ENCODE measurements around the gene ATP2A1.

GRCh38 chr16:28946681-28947080, 68.4 kb downstream of the ATP2A1 start:
- TF ChIP-seq EZH2 (IDR thresholded peaks at IDR 0.05; ENCODE audit: borderline replicate concordance, low read depth, low read length, poor library complexity, severe bottlenecking) (no peak), CTCF (conservative IDR thresholded peaks at IDR 0.05; ENCODE audit: low read depth, low read length) (no peak)

Measured in A673 (cell line).